CD4-positive, alpha-beta T cell treated with Interleukin-6 for 4 hours (primary cell): ENCODE results near the gene ACOT13.
"Not testable (repeated sequence)": the region's sequence is repeated elsewhere in the genome, so short reads cannot be mapped to it uniquely, and the experiment has no call there.

Source experiments
- DNase-seq: peaks from one replicate; pipeline ENCODE4 v3.0.0-alpha.2; 2020; ENCODE audit warnings: mixed read lengths

Gene ACOT13

GRCh38 chr6:24731456-24732134, 64.7 kb downstream of the ACOT13 start:
- not testable (repeated sequence) for DNase-seq

GRCh38 chr6:24734166-24734565, 67.3 kb downstream of the ACOT13 start:
- DNase-seq: no peak

GRCh38 chr6:24734710-24735109, 67.8 kb downstream of the ACOT13 start:
- DNase-seq: not testable (repeated sequence)

- DNase-seq: no peak
Measured at GRCh38 chr6:24738741-24739140, 71.9 kb downstream of the ACOT13 start.

- no peak for DNase-seq
Measured at GRCh38 chr6:24740861-24741260, 74.0 kb downstream of the ACOT13 start.

GRCh38 chr6:24742216-24742738, 75.4 kb downstream of the ACOT13 start:
- no peak for DNase-seq

- peak; percentile 9 for DNase-seq
Measured at GRCh38 chr6:24743265-24743943, 76.5 kb downstream of the ACOT13 start.

- no peak for DNase-seq
Measured at GRCh38 chr6:24743944-24744335, 77.1 kb downstream of the ACOT13 start.

GRCh38 chr6:24744911-24745310, 78.0 kb downstream of the ACOT13 start:
- DNase-seq: no peak

- no peak for DNase-seq
Measured at GRCh38 chr6:24749297-24749696, 82.4 kb downstream of the ACOT13 start.

GRCh38 chr6:24750878-24751277, 84.0 kb downstream of the ACOT13 start:
- DNase-seq: not testable (repeated sequence)

GRCh38 chr6:24752503-24752902, 85.6 kb downstream of the ACOT13 start:
- DNase-seq: no peak

GRCh38 chr6:24752917-24753492, 86.1 kb downstream of the ACOT13 start:
- no peak for DNase-seq

GRCh38 chr6:24753545-24753944, 86.7 kb downstream of the ACOT13 start:
- DNase-seq: no peak

GRCh38 chr6:24754378-24754777, 87.5 kb downstream of the ACOT13 start:
- not testable (repeated sequence) for DNase-seq
